Psoas muscle (tissue), 8 donors: ENCODE results near the gene PTTG2. TPM values are rescaled to one million over a fixed set of nuclear protein-coding genes. Genes with fewer than 3 reads are reported as not detected.

Source experiments
- ATAC-seq, 4 donors: fragments of 200-7000 bp; cut with Tn5 transposase; one replicate each; pipeline ENCODE4 v1.9.1; 2020; ENCODE audit warnings: moderate library complexity in 3 of 4, mild to moderate bottlenecking in 2 of 4
- DNase-seq, 2 donors: peaks; one replicate each; pipeline ENCODE4 v3.0.0-alpha.2; 2020
- H3K27ac ChIP-seq: fragments of 200-600 bp; one replicate; pipeline ENCODE4 v1.8.0; 2022
- H3K27me3 ChIP-seq, 3 donors: fragments of 200-600 bp in 1 of 3; one replicate each; pipeline versions ENCODE4 v1.6.1 to v1.8.0; 2013 to 2022; ENCODE audit warnings: low read length in 2 of 3, mild to moderate bottlenecking in 2 of 3, moderate library complexity in 1 of 3; ENCODE audit not compliant: insufficient read depth in 3 of 3
- H3K36me3 ChIP-seq, 2 donors: fragments of 200-600 bp in 1 of 2; one replicate each; pipeline versions ENCODE4 v1.6.1 to v1.8.0; 2013 to 2022; ENCODE audit warnings: low read depth in 1 of 2, mild to moderate bottlenecking in 1 of 2, moderate library complexity in 1 of 2; ENCODE audit not compliant: insufficient read depth in 1 of 2
- H3K4me1 ChIP-seq: fragments of 200-600 bp; one replicate; pipeline ENCODE4 v1.8.0; 2022
- H3K4me3 ChIP-seq: fragments of 200-600 bp; one replicate; pipeline ENCODE4 v1.8.0; 2022; ENCODE audit warnings: mild to moderate bottlenecking
- H3K9me3 ChIP-seq: fragments of 200-600 bp; one replicate; pipeline ENCODE4 v1.8.0; 2022
- WGBS, 3 donors: extraction: QIAGEN DNeasy Blood & Tissue Kit; methylation state at CpG; one replicate each; pipeline versions ENCODE4 v1.1.6 to v1.1.7; 2013; 5-methylcytosine and 5-hydroxymethylcytosine counted together
- intact Hi-C, 2 donors: fragments of 100-400 bp; cut with DNase I; formaldehyde crosslinking; loops; one replicate each; pipeline versions ENCODE4 v1.11.0 to v1.14.2; 2022
- polyA plus RNA-seq, 3 donors: library from polyadenylated mRNA; stranded (reverse); fragments of 200-250 nt; gene quantifications; one replicate each; pipeline ENCODE4 v1.2.3, GENCODE V29; 2013
- total RNA-seq, 4 donors: library from RNA; stranded (reverse); fragmentation: NEBNext Ultra II Directional in 2 of 4; extraction: Animal tissue kit (Norgen Biotek cat#: 25700) in 2 of 4; gene quantifications; one replicate each; pipeline versions ENCODE4 v1.2.1 to v1.2.4, GENCODE V29; 2021 to 2023
- TF ChIP-seq, protein P1 (sequence below): fragments of 200-600 bp; IDR thresholded peaks from one replicate; pipeline ENCODE4 v1.8.0; 2022; ENCODE audit warnings: antibody characterized with exemption
- donor health status: healthy with polysubstance abuse.
- donor health status: DM: no; HTN: no; CAD: no; lungs with moderate emphysema.
- donor health status: Bipolar disorder and iron deficiency.
- donor health status: healthy.
- donor health status: DM: yes; HTN: yes; CAD: no.
- donor health status: DM: no; HTN: no; CAD: no.
- donor health status: DM: no; HTN: no; CAD: no.
- donor health status: DM: yes; HTN: yes; CAD: no.

The PTTG2 gene
- total and polyA plus RNA-seq, 7 donors, result 0.10 to 3.9 (median 0.69) TPM; not detected in 3

DNA sequence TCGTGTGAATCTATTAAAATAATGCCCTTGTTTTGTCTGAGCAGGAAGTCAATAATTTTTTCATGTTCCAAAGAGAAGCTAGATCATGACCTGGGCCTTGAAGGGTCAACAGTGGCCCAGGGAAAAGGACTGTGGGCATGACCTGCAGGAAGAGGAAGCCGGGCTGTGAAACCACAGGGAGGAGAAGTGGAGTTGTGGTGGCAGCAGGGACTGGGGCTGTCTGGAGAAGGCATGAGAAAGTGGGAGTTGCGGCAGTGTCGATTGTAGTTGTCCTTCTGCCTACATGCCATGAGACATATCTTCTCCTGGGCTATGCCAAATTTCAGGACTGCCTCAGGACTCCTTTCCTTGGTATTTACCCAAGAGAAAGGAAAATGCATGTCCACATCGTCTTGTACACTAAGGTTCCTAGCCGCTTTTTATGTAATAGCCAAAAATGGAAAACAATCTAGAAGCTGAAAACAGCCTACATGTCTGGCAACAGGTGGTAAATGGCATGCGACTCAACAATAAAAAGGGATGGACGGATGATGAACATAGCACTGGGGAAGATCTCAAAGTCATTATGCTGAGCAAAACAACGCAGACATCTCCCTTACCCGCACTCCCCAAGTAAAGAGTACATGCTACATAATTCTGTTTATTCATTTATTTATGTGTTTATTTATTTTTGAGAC, 13.6 kb upstream of the PTTG2 start:
- ATAC-seq (peak in 1 of 4 donors; percentile 29), DNase-seq (peak; percentile 23 to 57)
- H3K4me3 ChIP-seq, result no peak overlapping the region
- H3K4me1 ChIP-seq, result peaks cover 4% of the 10 kb centered on the region
- no peaks in the 10 kb centered on the region for H3K27me3 ChIP-seq
- no peak overlapping the region for H3K27ac ChIP-seq
- H3K36me3 ChIP-seq, result no peaks in the 10 kb centered on the region
- intact Hi-C loops, result no loop called here
- H3K9me3 ChIP-seq, result no peaks in the 10 kb centered on the region
- TF ChIP-seq, protein P1, sequence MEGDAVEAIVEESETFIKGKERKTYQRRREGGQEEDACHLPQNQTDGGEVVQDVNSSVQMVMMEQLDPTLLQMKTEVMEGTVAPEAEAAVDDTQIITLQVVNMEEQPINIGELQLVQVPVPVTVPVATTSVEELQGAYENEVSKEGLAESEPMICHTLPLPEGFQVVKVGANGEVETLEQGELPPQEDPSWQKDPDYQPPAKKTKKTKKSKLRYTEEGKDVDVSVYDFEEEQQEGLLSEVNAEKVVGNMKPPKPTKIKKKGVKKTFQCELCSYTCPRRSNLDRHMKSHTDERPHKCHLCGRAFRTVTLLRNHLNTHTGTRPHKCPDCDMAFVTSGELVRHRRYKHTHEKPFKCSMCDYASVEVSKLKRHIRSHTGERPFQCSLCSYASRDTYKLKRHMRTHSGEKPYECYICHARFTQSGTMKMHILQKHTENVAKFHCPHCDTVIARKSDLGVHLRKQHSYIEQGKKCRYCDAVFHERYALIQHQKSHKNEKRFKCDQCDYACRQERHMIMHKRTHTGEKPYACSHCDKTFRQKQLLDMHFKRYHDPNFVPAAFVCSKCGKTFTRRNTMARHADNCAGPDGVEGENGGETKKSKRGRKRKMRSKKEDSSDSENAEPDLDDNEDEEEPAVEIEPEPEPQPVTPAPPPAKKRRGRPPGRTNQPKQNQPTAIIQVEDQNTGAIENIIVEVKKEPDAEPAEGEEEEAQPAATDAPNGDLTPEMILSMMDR, result no peak
- 72 to 77% (median 76%) methylated on average over 10 of the region's 10 CpGs for WGBS, 3 donors

GRCh38 chr4:37948542-37948941, 11.7 kb upstream of the PTTG2 start:
- Histone ChIP-seq H3K4me1 (peaks cover 4% of the 10 kb centered on the region), H3K9me3 (no peaks in the 10 kb centered on the region), H3K36me3 (no peaks in the 10 kb centered on the region), H3K4me3 (no peak overlapping the region), H3K27me3 (no peaks in the 10 kb centered on the region), H3K27ac (no peak overlapping the region)
- WGBS, 3 donors, result 55 to 85% (median 55%) methylated on average over 4 of the region's 4 CpGs
- intact Hi-C loops, result no loop called here
- TF ChIP-seq, protein P1, result no peak
- DNase-seq (no peak), ATAC-seq (peak in 2 of 4 donors; percentile 36 to 38)

- Histone ChIP-seq H3K4me1 (peaks cover 4% of the 10 kb centered on the region), H3K4me3 (no peak overlapping the region), H3K36me3 (no peaks in the 10 kb centered on the region), H3K27ac (no peak overlapping the region), H3K9me3 (no peaks in the 10 kb centered on the region), H3K27me3 (no peaks in the 10 kb centered on the region)
- ATAC-seq (peak in 2 of 4 donors; percentile 8 to 32), DNase-seq (no peak)
- TF ChIP-seq, protein P1, result no peak
- intact Hi-C loops, result no loop called here
- 68 to 72% (median 71%) methylated on average over 9 of the region's 9 CpGs for WGBS, 3 donors
Measured at GRCh38 chr4:37949636-37950426, 10.4 kb upstream of the PTTG2 start.

DNA sequence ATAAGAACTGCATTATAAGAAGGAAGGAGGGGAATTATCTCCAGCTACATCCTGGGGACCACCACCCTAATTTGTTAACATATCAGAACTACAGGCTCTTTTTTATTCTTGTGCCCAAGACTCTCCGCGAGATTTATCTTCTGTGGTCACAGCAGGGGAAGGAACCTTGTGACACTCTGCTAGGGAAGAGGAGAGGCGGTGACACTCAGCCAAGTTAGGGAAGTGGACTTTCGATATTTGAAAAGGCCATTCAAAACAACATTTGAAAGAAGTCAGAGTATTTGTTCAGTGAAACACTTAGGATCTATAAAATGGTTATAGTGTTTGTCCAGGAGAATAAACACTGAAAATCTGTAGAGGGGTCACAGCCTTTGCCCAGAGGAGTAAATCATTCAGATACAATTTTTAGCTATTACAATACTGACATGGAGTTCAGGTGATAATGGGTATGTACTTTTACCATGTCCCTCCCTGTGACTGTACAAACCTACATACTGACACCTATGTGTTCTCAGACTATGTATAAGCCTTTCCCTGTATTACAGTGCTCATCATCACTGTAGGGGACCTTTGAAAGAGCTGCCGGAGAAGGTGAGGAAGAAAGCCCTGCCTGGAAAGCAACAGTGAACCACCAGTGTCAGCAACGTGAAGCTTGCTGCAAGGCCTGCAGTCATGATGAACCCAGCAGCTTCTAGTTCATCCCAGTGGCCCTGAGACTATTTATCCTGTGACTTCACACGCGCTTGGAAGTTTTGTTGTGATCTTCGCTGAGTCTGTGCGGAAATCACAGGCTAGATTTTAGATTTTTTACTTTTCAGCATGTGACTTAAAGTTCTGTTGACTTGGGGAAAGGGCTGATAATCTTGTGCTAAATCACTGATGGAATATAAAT, 8.5 kb upstream of the PTTG2 start:
- TF ChIP-seq, protein P1, result no peak
- 90 to 92% (median 91%) methylated on average over 10 of the region's 10 CpGs for WGBS, 3 donors
- intact Hi-C loops, result no loop called here
- DNase-seq (no peak), ATAC-seq (no peak)
- no peak overlapping the region for H3K4me3 ChIP-seq
- no peak overlapping the region for H3K27ac ChIP-seq
- peaks cover 4% of the 10 kb centered on the region for H3K4me1 ChIP-seq
- no peaks in the 10 kb centered on the region for H3K36me3 ChIP-seq
- no peaks in the 10 kb centered on the region for H3K9me3 ChIP-seq
- H3K27me3 ChIP-seq, result no peaks in the 10 kb centered on the region
